Prostate gland (tissue), 2 donors: Measurements from ENCODE around the gene TAF3.

ENCODE experiments used
- POLR2A ChIP-seq: fragments of 450-650 bp; IDR thresholded peaks from one replicate; pipeline ENCODE4 v1.6.1; 2016; ENCODE audit warnings: antibody characterized with exemption, mild to moderate bottlenecking
- POLR2AphosphoS5 ChIP-seq: sonication (generic); formaldehyde crosslinking; IDR thresholded peaks from one replicate; pipeline ENCODE4 v1.6.1; 2017; ENCODE audit warnings: antibody characterized with exemption
- TF ChIP-seq, protein P1 (sequence below), 4 experiments: fragments of 200-600 bp in 2 of 4; fragments of 450-650 bp in 2 of 4; sonication (generic) in 2 of 4; IDR thresholded peaks; 1 replicate in 3 of 4; 2 replicates in 1 of 4; pipeline ENCODE4 v1.5.1; 2016 to 2019; ENCODE audit warnings: antibody characterized with exemption in 4 of 4, mild to moderate bottlenecking in 2 of 4, moderate library complexity in 2 of 4

DNA sequence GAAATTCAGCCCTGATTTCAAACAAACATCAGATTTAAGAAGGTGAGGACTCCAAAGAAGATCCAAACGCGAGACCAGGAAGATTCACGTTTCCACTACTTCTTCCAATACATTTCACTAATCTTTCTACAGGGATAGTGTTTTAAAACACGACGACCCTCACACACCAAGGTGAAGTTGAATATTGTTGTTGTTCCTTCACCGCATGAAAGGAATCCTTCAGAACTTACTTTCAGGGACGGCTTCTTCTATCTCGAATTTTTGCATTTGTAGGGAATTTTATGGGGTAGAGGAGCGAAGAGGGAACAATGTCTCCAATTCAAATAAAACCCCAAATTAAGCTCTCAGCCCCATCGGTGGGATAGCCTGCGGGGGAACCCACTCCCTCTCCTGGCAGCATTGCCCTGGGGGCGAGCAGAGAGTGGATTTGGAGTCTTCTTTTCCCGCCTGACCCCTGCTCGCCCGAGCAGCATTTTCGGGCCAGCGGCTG, 234.7 kb downstream of the TAF3 start:
- TF ChIP-seq, protein P1, sequence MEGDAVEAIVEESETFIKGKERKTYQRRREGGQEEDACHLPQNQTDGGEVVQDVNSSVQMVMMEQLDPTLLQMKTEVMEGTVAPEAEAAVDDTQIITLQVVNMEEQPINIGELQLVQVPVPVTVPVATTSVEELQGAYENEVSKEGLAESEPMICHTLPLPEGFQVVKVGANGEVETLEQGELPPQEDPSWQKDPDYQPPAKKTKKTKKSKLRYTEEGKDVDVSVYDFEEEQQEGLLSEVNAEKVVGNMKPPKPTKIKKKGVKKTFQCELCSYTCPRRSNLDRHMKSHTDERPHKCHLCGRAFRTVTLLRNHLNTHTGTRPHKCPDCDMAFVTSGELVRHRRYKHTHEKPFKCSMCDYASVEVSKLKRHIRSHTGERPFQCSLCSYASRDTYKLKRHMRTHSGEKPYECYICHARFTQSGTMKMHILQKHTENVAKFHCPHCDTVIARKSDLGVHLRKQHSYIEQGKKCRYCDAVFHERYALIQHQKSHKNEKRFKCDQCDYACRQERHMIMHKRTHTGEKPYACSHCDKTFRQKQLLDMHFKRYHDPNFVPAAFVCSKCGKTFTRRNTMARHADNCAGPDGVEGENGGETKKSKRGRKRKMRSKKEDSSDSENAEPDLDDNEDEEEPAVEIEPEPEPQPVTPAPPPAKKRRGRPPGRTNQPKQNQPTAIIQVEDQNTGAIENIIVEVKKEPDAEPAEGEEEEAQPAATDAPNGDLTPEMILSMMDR (IDR thresholded peaks at IDR 0.05) = peak in 1 of 4 experiments; percentile 92
- TF ChIP-seq POLR2A (no peak), POLR2AphosphoS5 (no peak)
